ENCODE measurements around the gene PLB1.

PLB1 gene

DNA sequence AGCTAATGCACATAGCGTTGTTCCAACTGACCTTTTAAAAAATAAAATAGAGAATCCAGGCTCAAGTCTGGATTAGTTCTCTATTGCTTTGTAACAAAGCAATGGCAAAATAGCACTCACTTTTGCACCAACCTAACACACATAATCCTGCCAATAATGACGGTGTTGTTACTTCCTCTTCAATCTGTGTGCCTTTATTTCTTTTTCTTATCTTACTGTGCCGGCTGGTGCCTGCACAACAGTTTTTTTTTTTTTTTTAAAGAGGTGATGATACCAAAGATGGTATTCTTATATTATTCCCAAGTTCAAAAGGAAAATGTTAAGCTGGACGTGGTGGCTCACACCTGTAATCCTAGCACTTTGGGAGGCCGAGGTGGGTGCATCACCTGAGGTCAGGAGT is 3.4 kb downstream of the PLB1 start:
- no peak for FAIRE-seq

DNA sequence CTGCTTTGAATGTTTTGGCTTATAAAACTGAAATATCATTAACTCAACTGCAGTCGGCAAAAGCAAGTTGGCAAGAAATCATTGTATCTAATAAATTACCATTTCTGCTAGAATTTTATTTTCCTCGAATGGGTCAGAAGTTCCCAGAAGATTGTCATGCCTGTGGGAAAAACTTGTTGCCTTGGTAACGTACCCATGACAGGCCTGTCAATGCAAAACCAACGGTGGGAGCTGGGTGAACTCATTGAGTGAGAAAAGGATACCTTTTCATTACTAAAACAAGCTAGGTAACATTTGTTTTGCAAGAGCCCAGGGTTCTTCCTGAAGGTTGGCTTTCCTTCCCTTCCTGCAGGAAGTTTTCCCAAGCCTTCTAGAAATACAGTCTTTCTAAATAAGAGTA is 9.5 kb downstream of the PLB1 start:
- no peak for FAIRE-seq

DNA sequence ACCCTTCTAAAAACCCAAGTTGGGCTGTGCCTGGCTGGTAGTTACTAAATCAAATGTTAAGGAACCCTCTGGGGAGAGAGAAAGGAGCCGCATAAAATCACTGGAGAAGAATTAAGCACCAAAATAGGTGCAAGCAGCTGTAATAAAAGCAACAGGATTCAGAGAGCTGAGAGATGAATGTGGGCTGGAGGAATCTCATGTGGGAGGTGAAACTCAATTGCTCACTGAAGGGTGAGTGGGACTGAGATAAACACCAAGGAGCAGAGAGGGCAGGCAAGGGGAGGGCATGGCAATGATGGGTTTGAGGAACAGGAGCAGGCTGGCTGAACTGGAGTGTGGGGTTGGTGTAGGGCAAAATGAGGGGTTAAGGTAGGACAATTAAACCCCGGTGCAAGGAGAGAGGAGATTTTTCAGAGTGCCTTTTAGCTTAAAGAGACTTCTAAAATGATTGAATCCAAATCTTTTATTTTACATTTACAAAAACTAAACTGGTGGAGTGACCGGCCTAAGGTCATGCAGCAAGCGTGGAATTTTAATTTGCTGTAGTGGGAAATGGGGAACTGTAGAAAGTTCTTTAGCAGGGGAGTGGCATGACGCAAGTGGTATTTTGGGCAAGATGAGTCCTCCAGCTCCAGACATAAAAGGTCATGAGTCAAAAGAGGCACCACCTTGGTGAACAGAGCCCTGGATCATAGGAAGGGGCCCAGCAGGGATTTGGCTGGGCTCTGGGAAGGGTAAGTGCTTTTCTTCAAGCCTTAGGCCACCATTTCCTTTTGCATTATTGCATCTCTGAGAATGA is 10.5 kb downstream of the PLB1 start:
- no peak for FAIRE-seq

DNA sequence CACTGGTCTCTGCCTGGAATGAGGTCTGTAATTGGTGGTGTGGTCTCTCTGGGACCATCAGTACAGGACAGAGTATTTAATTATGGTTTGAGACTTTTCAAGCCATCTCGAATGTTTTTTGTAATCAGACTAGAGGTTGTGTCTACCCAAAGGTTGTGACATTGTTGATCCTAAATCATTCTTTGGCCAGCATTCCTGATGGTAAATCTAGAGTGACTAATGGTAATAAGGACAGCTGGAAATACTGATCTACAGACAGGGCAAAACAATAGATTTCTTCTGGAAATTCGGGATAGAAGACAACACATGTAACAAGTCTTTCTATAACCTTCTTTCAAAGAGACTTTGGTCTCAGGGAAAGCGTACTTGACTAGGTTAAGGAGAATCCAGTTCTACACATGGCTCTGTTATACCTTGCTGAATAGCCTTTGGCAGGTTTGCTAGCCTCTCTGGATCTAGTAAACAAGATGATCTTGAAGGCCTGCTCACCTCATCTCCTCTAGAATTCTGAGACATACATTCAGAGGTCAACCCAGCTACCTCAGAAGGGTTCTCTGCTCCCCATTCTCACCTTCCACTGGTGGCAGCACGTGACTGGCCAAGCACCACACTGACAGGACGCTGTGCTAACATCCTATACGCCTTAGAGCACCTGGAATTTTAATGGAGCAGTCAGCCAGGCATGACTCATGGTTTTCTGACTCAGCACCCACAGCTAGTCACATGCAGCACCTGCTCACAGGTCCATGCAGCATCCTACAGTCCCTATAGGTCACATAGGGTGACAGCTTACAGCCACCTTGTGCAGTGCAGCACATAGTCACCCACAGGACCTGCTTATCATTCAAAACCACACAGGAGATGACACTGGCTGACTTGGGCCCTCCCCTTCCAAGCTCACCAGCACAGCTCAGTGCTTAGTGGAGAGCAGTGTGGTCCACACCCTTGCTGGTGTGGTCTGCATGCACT is 12.2 kb downstream of the PLB1 start:
- FAIRE-seq: peak; percentile 79

DNA sequence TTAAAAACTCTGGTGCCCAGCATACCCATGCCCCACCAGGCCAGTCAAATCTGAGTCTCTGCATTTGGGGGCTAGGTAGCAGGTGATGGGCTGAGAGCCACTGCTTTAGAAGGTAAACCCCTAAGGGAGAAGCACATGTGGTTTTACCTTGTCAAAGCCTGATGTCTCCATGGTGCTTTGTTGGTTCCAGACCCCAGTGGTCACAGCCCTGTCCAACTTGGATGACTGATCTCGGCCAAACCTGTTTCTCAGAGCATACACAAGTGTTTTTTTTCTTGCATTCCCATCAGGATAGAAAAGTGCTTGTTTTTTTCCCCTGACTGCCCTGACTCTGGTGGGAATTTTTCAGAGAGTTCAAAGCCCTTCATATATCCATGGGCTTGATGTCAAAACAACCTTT is 13.5 kb downstream of the PLB1 start:
- no peak for FAIRE-seq

DNA sequence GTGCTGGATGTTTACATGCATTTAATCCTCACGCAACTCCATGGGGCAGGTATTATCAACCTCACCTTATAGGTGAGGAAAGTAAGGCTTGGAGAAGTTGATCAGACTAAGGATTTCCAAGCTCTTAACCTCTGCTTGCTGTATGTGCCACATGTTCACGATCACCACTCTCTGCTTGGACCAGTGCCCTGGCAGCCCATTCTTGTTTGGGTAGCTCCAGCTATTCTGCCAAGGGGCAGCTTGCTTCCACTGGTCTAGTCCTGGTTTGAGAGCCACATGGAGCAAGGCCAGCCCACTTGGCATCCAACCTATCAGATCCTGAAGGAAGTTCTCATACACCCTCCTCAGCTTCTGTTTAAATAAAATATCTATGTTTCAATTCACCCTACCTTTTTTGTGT is 14.3 kb downstream of the PLB1 start:
- FAIRE-seq: no peak

DNA sequence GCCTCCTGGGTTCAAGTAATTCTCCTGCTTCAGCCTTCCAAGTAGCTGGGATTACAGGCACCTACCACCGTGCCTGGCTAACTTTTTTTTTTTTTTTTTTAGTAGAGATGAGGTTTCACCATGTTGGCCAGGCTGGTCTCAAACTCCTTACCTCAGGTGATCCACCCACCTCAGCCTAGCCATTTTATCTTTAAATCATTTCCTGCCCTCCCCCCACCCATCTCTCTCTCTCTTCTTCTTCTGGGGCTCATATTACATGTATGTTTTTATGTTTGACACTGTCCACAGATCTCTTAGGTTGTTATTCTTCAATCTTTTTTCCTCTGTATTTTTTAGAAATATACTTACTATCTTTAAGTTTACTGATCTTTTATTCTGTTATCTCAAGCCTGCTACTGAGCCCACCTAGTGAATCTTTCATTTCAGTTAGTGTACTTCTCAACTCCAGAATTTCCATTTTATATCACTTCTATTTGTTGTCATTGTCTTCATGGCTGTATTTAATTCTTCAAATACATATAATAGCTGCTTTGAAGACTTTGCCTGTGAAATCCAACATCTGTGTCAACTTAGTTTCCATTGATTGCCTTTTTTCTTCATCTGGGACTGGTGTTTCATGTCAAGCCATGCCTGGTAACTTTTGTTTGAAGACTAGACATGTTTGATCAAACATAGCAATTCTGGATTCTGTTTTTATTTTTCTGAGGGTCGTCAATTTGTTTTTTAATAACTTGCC is 16.2 kb downstream of the PLB1 start:
- no peak for FAIRE-seq

DNA sequence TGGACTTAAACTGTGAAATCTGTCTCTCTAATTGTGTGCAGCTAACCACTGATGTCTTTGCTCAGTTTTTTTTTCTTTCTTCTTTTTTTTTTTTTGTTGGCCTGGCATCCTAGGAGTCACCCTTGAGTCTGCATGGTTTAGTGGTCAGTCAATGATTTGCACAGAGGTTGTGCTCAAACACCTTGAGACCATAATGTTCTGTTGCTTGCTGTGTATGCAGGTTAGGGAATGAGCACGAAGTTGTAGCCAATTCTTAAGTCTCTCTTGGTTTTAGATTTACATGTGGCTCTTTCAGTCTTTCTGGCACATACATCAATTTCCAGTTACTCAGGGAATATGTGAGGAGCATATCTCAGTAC is 16.7 kb downstream of the PLB1 start:
- FAIRE-seq: no peak

DNA sequence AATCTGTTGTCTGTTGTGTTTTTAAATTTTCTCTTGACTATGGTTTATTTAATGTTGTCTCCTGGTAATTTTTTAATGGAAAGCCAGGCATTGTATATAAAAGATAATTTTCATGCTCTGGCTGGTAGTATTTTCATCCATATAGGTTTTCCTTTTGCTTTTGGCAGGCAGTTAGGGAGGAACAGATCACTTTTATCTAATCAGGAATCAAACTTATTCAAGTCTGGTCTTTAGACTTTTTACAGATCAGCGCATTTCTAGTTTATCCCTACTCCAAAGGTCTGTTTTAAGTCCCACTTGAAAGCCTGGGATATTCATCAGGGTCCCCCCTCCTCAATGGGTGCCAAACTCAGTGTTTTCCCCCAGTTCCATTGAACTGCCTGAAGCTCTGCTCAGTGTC is 17.2 kb downstream of the PLB1 start:
- no peak for FAIRE-seq

DNA sequence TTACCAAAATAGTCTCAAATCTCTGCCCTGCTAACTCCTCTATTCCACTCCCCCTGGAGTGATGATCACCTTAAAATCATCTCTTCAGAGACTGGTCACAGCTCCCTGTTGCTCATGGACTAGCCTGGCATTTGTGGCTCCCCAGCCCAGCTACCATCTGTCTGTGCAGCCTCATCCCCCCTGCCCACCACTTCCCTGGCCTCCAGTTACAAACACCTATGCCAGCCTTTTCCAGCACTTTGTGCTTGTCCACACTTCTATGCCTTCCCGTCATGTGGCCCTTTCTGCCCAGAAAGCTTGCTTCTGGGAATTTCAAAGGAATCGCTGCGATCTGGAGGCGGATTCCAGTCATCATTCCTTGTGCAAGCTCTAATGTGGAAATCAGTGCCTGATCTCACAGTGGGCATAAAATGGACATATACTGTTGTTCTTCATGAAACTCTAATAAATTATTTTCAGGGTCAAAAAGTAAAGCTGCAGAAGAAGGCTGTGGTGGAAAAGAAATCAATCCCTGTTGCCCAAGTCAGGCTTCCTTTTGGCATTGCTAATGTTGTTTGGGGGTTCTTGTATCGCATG is 19.4 kb downstream of the PLB1 start:
- no peak for FAIRE-seq

DNA sequence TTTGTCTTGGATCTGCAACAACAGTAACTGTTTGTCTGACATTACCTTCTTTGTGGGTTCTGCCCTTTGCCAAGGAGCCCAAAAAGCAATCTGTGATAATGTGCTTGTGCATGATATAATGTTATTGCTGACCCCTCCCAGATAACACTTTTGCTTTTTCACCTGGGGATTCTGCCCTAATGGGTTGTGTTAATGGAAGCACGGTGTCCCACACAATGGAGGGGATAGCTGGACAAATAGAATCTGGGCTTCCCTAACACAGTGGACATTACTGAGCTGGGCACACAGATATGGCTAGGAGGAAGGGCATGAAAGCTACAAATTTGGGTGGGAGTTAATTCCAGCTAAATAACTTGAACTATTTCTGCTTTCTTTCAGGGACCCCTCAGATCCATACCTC is 20.6 kb downstream of the PLB1 start:
- FAIRE-seq: no peak

DNA sequence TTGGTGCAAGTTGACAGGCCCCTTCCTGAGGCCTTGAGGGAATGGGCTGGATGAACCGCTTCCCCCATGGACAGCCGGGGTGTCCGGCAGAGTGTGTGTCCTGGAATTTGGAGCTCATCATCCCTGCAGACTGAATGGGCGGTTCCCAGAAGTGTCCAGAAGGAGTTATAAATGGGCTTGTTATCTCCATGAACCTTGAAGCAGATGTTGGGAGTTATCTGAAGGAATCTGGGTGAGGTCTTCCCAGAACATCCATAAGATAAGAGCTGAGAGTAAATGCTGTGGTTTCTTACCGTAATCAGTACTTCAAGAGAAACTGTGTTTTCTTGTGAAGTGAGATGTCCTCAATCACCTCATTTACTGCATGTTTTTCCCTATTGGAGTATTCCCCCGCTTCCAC is 21.1 kb downstream of the PLB1 start:
- FAIRE-seq: no peak

DNA sequence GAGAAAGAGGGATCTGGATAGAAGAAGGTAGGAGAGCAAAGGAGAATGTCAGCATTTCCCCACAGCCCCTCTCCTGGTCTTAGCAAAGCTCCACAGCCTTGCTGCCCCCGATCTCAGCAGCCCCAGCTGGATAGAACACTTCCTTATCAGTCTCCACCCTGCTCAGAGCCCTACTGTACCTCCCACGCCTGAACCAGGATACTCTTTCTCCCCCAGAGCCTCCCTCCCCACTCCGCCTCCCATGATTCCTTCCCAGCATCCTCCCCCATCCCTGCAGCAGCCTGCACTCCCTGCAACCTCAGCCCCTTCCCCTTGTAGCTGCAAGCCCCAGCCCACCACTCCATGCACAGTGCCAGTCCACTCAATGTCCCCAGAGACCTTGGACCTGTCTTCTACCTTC is 25.8 kb downstream of the PLB1 start:
- FAIRE-seq: no peak

DNA sequence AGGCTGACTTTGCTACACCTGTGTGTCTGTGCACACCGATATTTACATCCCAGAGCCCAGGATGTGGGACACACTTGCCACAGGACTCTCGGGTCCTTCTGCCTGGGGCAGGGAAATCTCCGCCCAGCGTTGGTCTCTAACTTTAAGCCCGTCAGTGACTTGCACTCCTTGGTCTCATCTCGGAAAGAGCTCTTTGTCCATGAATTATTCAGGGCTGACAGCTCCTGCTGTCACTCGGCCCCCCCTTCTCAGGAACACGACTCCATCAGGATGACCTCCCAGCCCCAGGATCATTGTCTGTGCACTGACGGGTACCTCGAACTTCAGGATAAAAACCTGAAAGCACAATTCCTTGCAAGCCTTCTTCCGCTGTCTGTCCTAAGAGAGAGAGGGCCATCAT is 26.6 kb downstream of the PLB1 start:
- FAIRE-seq: no peak

DNA sequence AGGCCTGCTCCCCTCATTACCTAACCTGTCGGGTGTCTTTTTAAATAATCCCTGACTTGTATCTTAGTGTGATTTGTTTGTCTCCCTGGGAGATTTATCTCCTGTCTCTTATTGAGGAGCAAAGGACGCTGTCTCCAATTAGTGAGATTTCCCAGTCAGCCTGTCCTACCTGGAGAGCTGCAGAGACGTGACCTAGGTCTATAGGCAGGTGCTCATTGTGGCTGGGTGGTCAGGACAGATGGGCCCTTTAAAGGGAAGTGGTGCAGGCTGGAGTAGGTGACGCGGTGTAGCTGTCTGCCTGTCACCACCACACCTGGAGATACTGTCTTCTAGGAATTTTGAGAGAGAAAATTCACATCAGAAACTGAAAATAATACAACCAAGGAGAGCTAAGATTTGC is 28.0 kb downstream of the PLB1 start:
- no peak for FAIRE-seq

DNA sequence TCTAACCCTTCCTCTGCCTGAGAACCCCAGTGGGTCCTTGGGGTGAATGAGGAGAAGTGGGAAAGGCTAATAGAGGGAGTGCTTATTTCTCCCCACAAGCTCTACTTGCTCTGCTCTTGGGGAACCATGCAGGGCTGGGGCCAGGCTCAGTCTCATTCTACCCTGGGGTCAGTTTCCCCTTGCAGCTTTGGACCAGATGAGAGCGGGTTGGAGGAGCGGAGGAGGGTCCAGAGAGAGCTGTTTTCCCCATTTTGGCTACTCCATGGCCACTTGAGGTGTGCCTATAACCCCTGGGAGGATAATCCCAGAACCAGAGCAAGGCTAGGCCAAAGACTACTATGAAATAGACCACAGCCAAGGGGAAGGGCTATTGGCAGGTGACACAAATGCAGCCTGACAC is 29.6 kb downstream of the PLB1 start:
- no peak for FAIRE-seq

DNA sequence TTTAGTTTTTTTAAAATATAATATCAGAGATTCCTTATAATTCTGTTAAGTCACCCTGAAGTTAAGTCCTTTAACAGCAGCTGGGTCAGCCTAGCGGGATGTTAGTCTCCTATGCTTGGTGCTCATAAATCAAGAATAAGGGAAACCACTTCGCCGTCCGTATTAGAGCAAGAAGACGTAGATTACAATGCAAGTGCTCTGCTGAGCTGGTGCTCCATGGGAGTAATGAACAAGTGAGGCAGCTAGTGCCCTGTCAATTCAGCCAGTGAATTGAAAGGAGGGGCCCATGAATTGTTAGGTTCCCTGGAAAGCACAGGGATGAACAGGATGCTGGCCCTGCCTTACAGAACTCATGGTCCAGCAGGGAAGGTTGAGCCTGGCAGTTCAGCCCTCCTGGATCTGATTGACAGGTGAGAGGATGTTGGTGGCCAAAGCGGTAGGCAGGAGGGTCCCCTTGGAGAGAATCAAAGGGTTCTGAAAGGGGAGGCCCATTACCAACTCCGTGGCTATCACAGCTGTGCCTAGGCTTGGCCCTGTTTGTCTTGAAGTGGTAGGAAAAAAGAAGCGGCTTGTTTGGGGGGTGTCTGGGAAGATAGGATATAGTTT is 30.8 kb downstream of the PLB1 start:
- no peak for FAIRE-seq

DNA sequence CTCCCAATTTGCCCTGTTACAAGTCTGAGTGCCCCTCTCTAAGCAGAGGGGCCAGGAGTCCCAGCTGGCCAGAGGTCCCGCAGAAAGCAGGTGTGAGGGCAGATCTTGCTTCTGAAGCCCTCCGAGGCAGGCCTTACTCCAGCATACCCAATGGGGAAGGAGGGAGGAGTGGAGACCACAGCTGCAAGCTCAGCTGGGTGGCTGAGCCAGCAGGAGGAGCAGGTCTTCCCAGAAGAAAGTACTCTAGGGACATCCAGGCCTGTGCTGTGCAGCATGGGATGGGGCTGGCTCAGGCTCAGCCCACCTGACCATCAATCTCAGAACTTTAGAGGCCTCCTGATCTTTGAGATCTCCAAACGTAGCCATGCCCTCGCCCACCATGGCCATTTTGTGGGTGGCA is 31.3 kb downstream of the PLB1 start:
- no peak for FAIRE-seq

DNA sequence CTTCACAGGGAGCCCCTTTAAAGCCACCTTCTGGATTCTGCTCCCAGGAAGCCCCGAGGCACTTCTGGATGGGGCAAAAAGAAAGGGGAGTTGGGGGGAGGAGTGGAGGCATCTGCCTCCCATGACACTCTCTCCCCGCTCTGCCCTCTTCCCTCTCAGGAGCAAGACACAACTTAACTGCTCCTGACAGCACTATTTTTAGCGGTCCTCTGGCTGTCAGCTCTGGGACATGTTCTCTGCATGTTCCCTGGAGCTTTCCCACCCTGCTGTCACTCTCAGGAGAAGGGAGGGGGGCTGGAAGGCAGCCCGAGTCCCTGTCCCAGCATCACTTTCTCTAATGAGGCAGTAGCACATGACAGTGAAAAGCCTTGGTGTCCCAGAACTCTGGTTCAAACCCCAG is 32.3 kb downstream of the PLB1 start:
- FAIRE-seq: no peak

DNA sequence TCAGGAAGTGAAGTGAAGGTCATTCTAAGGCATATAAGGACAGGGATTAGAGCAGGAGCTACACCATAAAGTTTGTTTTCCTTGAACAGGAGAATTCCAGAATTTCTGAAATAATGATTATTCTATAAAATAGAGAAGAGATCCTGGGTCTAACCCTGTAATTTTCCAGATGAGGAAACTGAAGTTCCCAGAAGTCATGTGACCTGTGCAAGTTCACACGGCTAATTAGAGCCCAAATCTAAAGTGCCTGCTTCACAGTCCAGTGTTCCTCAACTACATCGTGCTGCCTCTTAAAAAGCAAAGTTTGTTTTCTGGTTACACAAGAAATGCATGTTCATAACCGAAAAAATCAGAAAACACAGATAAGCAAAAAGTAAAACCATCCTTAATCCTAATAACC is 34.9 kb downstream of the PLB1 start:
- no peak for FAIRE-seq

DNA sequence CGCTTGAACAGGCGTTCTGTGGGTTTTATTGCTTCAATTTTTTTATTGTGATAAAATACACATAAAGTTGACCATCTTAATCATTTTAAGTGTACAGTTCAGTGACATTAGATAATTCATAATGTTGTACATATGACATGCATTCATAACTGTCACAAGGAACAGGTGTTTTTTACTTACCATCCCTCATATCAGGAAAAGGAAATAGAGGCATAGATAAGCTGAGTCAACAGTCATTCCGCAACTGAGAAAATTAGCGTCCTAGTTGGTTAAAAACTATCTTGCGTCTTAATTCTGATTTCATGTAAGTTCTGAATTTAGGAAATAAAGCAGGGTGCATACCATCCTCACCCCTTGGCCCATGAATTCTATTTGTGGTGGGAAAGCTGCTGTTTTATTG is 36.5 kb downstream of the PLB1 start:
- FAIRE-seq: no peak

DNA sequence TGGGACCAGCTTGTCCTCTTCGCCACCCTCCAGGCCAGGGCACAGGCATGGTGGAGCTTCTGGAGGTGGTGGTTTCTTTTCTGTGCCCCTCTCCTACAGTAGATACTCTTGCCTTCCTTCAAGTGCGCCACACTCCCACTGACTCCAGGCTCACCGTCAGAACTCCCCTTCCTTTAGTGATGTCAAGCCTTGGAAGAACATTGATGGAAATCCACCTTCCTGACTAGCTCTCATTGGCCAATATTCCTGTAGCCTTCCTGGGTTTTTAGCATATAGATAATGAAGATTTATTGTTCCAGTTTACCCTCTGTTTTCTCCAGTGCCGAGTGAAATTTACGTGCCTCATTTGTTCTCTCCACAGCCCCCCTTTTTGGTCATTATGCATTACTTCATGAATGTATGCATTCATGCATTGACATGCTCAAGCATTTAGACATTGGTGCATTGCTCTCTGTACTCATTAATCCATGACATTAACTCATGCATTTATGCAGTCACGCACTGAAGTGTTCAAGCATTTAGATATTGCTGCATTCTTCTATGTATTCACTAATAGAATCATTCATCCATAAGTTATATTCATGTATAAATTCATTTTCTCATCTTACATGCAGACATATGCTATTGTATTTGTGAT is 37.3 kb downstream of the PLB1 start:
- FAIRE-seq: no peak
